HUES64 (cell line): ENCODE results near the gene TMEM51.

Source experiments
- H3K27ac ChIP-seq: 2 replicates; pipeline ENCODE4 v1.7.0; 2013; ENCODE audit warnings: low read depth, low read length, inconsistent platforms
- H3K27me3 ChIP-seq: 2 replicates; pipeline ENCODE4 v1.6.1; 2013; ENCODE audit warnings: mild to moderate bottlenecking, low read length; ENCODE audit not compliant: insufficient read depth
- H3K36me3 ChIP-seq: 2 replicates; pipeline ENCODE4 v1.6.1; 2013; ENCODE audit warnings: mild to moderate bottlenecking, low read length; ENCODE audit not compliant: insufficient read depth
- H3K4me1 ChIP-seq: 2 replicates; pipeline ENCODE4 v1.6.1; 2013; ENCODE audit warnings: mild to moderate bottlenecking, low read length, moderate library complexity; ENCODE audit not compliant: insufficient read depth
- H3K4me3 ChIP-seq: 2 replicates; pipeline ENCODE4 v1.5.1; 2013; ENCODE audit warnings: mild to moderate bottlenecking, low read length, moderate library complexity
- H3K9ac ChIP-seq: 2 replicates; pipeline ENCODE4 v1.6.1; 2013; ENCODE audit warnings: mild to moderate bottlenecking, low read depth, low read length
- H3K9me3 ChIP-seq: 2 replicates; pipeline ENCODE4 v1.6.1; 2013; ENCODE audit warnings: low read depth, low read length; ENCODE audit not compliant: insufficient read depth
- WGBS: fragments of 150-250, 120-280 bp; methylation state at CpG from one replicate; pipeline ENCODE4 v1.1.7; 2013; ENCODE audit warnings: missing lambda C conversion rate; 5-methylcytosine and 5-hydroxymethylcytosine counted together

Gene TMEM51

GRCh38 chr1:15115542-15116330 is 37.8 kb upstream of the TMEM51 start:
- 95% methylated on average over 15 of the region's 15 CpGs for WGBS
- peaks cover 15% of the 10 kb centered on the region; the same call in 1 of the 2 replicates for H3K4me1 ChIP-seq
- no peak overlapping the region for H3K4me3 ChIP-seq
- no peaks in the 10 kb centered on the region for H3K9me3 ChIP-seq
- 0 out of 2 replicates have a peak, but pooled peaks cover 2% of the 10 kb centered on the region for H3K27me3 ChIP-seq
- no peak overlapping the region for H3K9ac ChIP-seq
- H3K27ac ChIP-seq: no peak overlapping the region
- no peaks in the 10 kb centered on the region for H3K36me3 ChIP-seq

- no peaks in the 10 kb centered on the region for H3K36me3 ChIP-seq
- no peaks in the 10 kb centered on the region for H3K9me3 ChIP-seq
- H3K27ac ChIP-seq: no peak overlapping the region
- WGBS: 79% methylated on average over 5 of the region's 5 CpGs
- peaks cover 11% of the 10 kb centered on the region; the same call in 1 of the 2 replicates for H3K4me1 ChIP-seq
- 0 out of 2 replicates have a peak, but pooled peaks cover 2% of the 10 kb centered on the region for H3K27me3 ChIP-seq
- no peak overlapping the region for H3K4me3 ChIP-seq
- H3K9ac ChIP-seq: no peak overlapping the region
These were observed 36.6 kb upstream of the TMEM51 start for GRCh38 chr1:15116966-15117365.

GRCh38 chr1:15117671-15118325 is 35.7 kb upstream of the TMEM51 start:
- H3K27ac ChIP-seq: no peak overlapping the region
- H3K9me3 ChIP-seq: no peaks in the 10 kb centered on the region
- no peak overlapping the region for H3K9ac ChIP-seq
- H3K36me3 ChIP-seq: no peaks in the 10 kb centered on the region
- peaks cover 3% of the 10 kb centered on the region; the same call in 1 of the 2 replicates for H3K4me1 ChIP-seq
- H3K4me3 ChIP-seq: no peak overlapping the region
- 80% methylated on average over 8 of the region's 8 CpGs for WGBS
- 0 out of 2 replicates have a peak, but pooled peaks cover 2% of the 10 kb centered on the region for H3K27me3 ChIP-seq

- Histone ChIP-seq H3K9ac (no peak overlapping the region), H3K27me3 (0 out of 2 replicates have a peak, but pooled peaks cover 2% of the 10 kb centered on the region), H3K27ac (no peak overlapping the region), H3K4me1 (no peaks in the 10 kb centered on the region), H3K9me3 (no peaks in the 10 kb centered on the region), H3K36me3 (no peaks in the 10 kb centered on the region), H3K4me3 (no peak overlapping the region)
- 94% methylated on average over 8 of the region's 8 CpGs for WGBS
These were observed 35.0 kb upstream of the TMEM51 start for GRCh38 chr1:15118579-15118978.

- no peaks in the 10 kb centered on the region for H3K4me1 ChIP-seq
- H3K4me3 ChIP-seq: no peak overlapping the region
- H3K9ac ChIP-seq: no peak overlapping the region
- no peak overlapping the region for H3K27ac ChIP-seq
- WGBS: 94% methylated on average over 13 of the region's 13 CpGs
- H3K36me3 ChIP-seq: no peaks in the 10 kb centered on the region
- 0 out of 2 replicates have a peak, but pooled peaks cover 2% of the 10 kb centered on the region for H3K27me3 ChIP-seq
- H3K9me3 ChIP-seq: no peaks in the 10 kb centered on the region
These were observed 33.1 kb upstream of the TMEM51 start for GRCh38 chr1:15120251-15120945.

- H3K9me3 ChIP-seq: no peaks in the 10 kb centered on the region
- H3K36me3 ChIP-seq: no peaks in the 10 kb centered on the region
- no peaks in the 10 kb centered on the region for H3K4me1 ChIP-seq
- H3K27me3 ChIP-seq: no peaks in the 10 kb centered on the region
- 53% methylated on average over 7 of the region's 7 CpGs for WGBS
- no peak overlapping the region for H3K9ac ChIP-seq
- no peak overlapping the region for H3K27ac ChIP-seq
- no peak overlapping the region for H3K4me3 ChIP-seq
These were observed 31.2 kb upstream of the TMEM51 start for GRCh38 chr1:15122331-15122730.

- WGBS: 85% methylated on average over 5 of the region's 5 CpGs
These were observed 30.3 kb upstream of the TMEM51 start for GRCh38 chr1:15123270-15123669.

GRCh38 chr1:15123925-15124324 is 29.6 kb upstream of the TMEM51 start:
- Histone ChIP-seq H3K27me3 (no peaks in the 10 kb centered on the region), H3K4me3 (no peak overlapping the region), H3K27ac (no peak overlapping the region), H3K9me3 (no peaks in the 10 kb centered on the region), H3K4me1 (no peaks in the 10 kb centered on the region), H3K9ac (no peak overlapping the region), H3K36me3 (no peaks in the 10 kb centered on the region)
- WGBS: 96% methylated on average over 9 of the region's 9 CpGs

More at GRCh38 chr1:15123270-15123669, 30.3 kb upstream of the TMEM51 start:
- no peak overlapping the region for H3K27ac ChIP-seq
- H3K27me3 ChIP-seq: no peaks in the 10 kb centered on the region
- no peaks in the 10 kb centered on the region for H3K36me3 ChIP-seq
- no peaks in the 10 kb centered on the region for H3K9me3 ChIP-seq
- H3K4me3 ChIP-seq: no peak overlapping the region
- H3K9ac ChIP-seq: no peak overlapping the region
- no peaks in the 10 kb centered on the region for H3K4me1 ChIP-seq

GRCh38 chr1:15124362-15125100 is 29.0 kb upstream of the TMEM51 start:
- Histone ChIP-seq H3K9me3 (peaks cover under 1% of the 10 kb centered on the region; the same call in 1 of the 2 replicates), H3K4me3 (no peak overlapping the region), H3K27ac (no peak overlapping the region), H3K36me3 (no peaks in the 10 kb centered on the region), H3K4me1 (no peaks in the 10 kb centered on the region), H3K27me3 (no peaks in the 10 kb centered on the region), H3K9ac (no peak overlapping the region)
- 91% methylated on average over 22 of the region's 25 CpGs for WGBS

GRCh38 chr1:15125101-15125745 is 28.3 kb upstream of the TMEM51 start:
- 97% methylated on average over 7 of the region's 7 CpGs for WGBS

More at GRCh38 chr1:15125101-15125745, 28.3 kb upstream of the TMEM51 start:
- Histone ChIP-seq H3K9ac (no peak overlapping the region), H3K9me3 (peaks cover 7% of the 10 kb centered on the region), H3K4me1 (no peaks in the 10 kb centered on the region), H3K27ac (no peak overlapping the region), H3K4me3 (no peak overlapping the region), H3K36me3 (no peaks in the 10 kb centered on the region), H3K27me3 (no peaks in the 10 kb centered on the region)
